ENCODE measurements around the gene SMIM5. TPM values are rescaled to one million over a fixed set of nuclear protein-coding genes. Genes with fewer than 3 reads are reported as not detected.

SMIM5 gene
- polyA plus RNA-seq, 1 donor from 2014 or later = 0.59 TPM

- Histone ChIP-seq H3K79me2 (replicated peaks; ENCODE audit: insufficient read depth, low read length) (no peaks in the 10 kb centered on the region), H3K9ac (ENCODE audit: low read length) (no peak overlapping the region), H3K4me2 (ENCODE audit: low read length) (no peak overlapping the region), H2AFZ (ENCODE audit: low read depth, low read length) (no peak overlapping the region), H3K9me2 (ENCODE audit: insufficient read depth, low read length) (no peaks in the 10 kb centered on the region), H3K27ac (ENCODE audit: low read length) (no peak overlapping the region), H3F3A (ENCODE audit: insufficient read depth, low read length, poor library complexity, severe bottlenecking) (no peaks in the 10 kb centered on the region), H3K9me3 (ENCODE audit: low read length) (no peaks in the 10 kb centered on the region), H3K4me3 (ENCODE audit: low read length) (no peak overlapping the region), H3K36me3 (ENCODE audit: insufficient read depth, low read length) (no peaks in the 10 kb centered on the region), H4K20me1 (ENCODE audit: insufficient read depth) (no peaks in the 10 kb centered on the region), H3K27me3 (ENCODE audit: insufficient read depth, low read depth, low read length) (no peaks in the 10 kb centered on the region)
- TF ChIP-seq REST (IDR thresholded peaks at IDR 0.05; ENCODE audit: borderline replicate concordance) (no peak), SMC3 (conservative IDR thresholded peaks at IDR 0.05; ENCODE audit: poor library complexity) (no peak), EP300 (conservative IDR thresholded peaks at IDR 0.05; ENCODE audit: poor library complexity, severe bottlenecking) (no peak)
Observed at GRCh38 chr17:75646638-75646992, 13.4 kb downstream of the SMIM5 start.

GRCh38 chr17:75647061-75647460 is 13.8 kb downstream of the SMIM5 start:
- Histone ChIP-seq H3K9me2 (ENCODE audit: insufficient read depth, low read length) (no peaks in the 10 kb centered on the region), H3K4me3 (ENCODE audit: low read length) (no peak overlapping the region), H3F3A (ENCODE audit: insufficient read depth, low read length, poor library complexity, severe bottlenecking) (no peaks in the 10 kb centered on the region), H3K4me2 (ENCODE audit: low read length) (no peak overlapping the region), H3K27ac (ENCODE audit: low read length) (no peak overlapping the region), H3K79me2 (replicated peaks; ENCODE audit: insufficient read depth, low read length) (no peaks in the 10 kb centered on the region), H3K9me3 (ENCODE audit: low read length) (no peaks in the 10 kb centered on the region), H3K9ac (ENCODE audit: low read length) (no peak overlapping the region), H4K20me1 (ENCODE audit: insufficient read depth) (no peaks in the 10 kb centered on the region), H3K27me3 (ENCODE audit: insufficient read depth, low read depth, low read length) (no peaks in the 10 kb centered on the region), H3K36me3 (ENCODE audit: insufficient read depth, low read length) (no peaks in the 10 kb centered on the region), H2AFZ (ENCODE audit: low read depth, low read length) (no peak overlapping the region)
- TF ChIP-seq TAF1 (IDR thresholded peaks at IDR 0.05; ENCODE audit: low read depth) (no peak), SMC3 (conservative IDR thresholded peaks at IDR 0.05; ENCODE audit: poor library complexity) (no peak), EP300 (conservative IDR thresholded peaks at IDR 0.05; ENCODE audit: poor library complexity, severe bottlenecking) (no peak), CTCF (IDR thresholded peaks at IDR 0.05; ENCODE audit: poor library complexity, severe bottlenecking) (no peak), EZH2 (IDR thresholded peaks at IDR 0.05; ENCODE audit: borderline replicate concordance, insufficient read depth, low read length, poor library complexity, severe bottlenecking) (no peak), REST (IDR thresholded peaks at IDR 0.05; ENCODE audit: borderline replicate concordance) (no peak), MXI1 (conservative IDR thresholded peaks at IDR 0.05; ENCODE audit: poor library complexity, severe bottlenecking) (no peak), POLR2AphosphoS5 (IDR thresholded peaks at IDR 0.05) (no peak), RAD21 (conservative IDR thresholded peaks at IDR 0.05) (no peak)
